Activated CD4-positive, CD25-positive, alpha-beta regulatory T cell treated with anti-CD3 and anti-CD28 coated beads, Interleukin-2, amount 50 U/mL, for 72 hours (primary cell): Measurements from ENCODE around the gene MRPS5.
"Not testable (repeated sequence)": the region's sequence is repeated elsewhere in the genome, so short reads cannot be mapped to it uniquely, and the experiment has no call there.

Experiments used
- DNase-seq: peaks from one replicate; pipeline ENCODE4 v3.0.0; 2021

Gene MRPS5

DNA sequence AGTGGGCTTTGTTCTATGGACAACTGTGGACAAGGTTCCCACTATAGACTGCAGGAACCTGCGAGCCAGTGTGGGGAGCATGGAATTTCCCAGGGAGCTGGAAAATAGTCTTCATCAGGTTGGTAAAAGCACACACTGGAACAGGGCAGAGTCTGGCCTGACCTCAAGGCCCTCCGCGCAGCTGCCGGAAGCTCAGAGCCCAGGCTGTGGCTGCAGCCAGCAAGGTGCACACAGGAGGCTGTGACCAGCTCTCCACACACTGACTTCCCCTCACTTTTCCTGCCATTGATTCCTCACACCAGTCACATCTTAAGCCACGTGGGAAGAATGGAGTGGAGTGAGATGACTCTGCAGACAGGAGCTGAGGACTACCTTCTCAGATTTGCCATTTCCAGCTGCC lies 77.0 kb downstream of the MRPS5 start:
- DNase-seq: no peak

DNA sequence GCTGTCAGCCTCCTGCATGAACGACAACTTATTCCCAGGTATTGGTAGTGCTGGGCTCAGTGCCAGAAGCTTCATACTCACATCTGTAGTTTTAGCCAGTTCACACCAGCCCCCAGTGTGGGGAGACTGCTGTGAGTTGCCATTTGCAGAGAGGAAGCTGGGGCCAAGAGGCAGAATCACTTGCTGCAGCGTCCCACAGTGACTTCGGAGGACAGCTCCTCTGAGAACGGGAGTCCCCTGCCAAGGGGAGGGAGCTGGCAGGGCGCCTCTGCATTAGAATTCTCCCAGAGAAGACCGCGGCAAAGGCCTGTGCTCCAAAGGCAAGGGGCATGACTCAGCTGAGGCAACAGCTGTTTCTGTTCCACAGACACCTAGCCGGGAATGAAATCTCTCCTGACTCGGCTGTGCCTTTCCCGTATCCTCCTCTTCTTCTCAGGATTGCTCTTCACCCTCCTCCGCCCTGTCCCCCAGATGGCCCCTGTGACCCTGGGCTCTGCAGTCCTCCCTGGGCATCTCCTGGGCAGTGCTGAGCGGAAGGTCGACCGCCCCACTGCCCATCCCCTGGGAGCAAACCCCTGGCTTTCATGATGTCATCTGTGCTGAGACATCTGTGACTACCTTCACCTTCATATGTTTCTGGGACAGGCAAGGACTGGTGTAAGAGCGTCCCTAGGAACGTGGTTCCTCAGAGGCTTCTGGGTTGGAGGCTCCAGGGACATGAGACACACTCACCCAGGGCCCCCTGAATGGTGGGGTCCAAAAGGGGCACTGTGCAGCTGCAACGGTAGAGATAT lies 78.1 kb downstream of the MRPS5 start:
- no peak for DNase-seq

DNA sequence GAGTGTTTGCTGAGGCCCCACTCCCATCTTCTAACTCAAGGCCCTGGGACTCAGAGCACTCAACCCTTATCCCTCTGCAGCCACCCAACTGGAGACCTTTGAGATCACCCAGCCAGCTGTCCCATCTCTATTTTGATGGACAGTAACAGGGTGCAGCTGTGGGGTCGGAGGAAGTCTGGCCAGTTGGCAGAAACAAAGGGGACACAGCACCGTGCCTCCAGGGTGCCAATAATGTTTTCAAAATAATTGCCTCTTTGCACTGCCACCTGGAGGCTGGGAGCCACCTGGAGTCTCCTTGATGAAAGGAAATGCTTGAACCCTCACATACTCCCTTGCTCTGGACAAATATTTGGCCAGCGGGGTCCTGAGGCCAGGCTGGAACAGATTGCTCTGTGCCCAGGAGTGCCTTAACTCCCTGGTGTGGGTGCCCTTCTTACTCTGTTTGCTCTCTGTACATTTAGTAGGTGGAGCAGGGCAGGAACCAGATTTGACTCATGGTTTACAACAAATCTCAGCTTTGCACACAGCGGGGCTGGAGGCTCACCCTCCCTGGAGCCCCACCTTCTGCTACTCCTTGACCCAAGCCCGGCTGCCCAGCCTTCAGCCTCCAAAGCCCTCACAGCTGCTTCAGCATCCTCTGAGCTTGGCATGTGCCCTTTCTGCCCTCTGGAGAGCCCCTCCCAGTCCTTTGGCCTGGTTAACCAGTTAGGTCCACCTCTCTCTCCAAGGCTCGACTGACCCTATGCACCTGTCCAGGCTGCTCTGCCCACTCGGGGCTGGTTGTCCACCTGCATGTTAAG lies 78.9 kb downstream of the MRPS5 start:
- no peak for DNase-seq

- DNase-seq: no peak
These were observed 79.7 kb downstream of the MRPS5 start for GRCh38 chr2:95041824-95042442.

GRCh38 chr2:95041060-95041823 lies 80.4 kb downstream of the MRPS5 start:
- no peak for DNase-seq

GRCh38 chr2:95040426-95040825 lies 81.2 kb downstream of the MRPS5 start:
- no peak for DNase-seq

GRCh38 chr2:95039978-95040377 lies 81.6 kb downstream of the MRPS5 start:
- DNase-seq: no peak

GRCh38 chr2:95039363-95039762 lies 82.2 kb downstream of the MRPS5 start:
- DNase-seq: no peak

DNA sequence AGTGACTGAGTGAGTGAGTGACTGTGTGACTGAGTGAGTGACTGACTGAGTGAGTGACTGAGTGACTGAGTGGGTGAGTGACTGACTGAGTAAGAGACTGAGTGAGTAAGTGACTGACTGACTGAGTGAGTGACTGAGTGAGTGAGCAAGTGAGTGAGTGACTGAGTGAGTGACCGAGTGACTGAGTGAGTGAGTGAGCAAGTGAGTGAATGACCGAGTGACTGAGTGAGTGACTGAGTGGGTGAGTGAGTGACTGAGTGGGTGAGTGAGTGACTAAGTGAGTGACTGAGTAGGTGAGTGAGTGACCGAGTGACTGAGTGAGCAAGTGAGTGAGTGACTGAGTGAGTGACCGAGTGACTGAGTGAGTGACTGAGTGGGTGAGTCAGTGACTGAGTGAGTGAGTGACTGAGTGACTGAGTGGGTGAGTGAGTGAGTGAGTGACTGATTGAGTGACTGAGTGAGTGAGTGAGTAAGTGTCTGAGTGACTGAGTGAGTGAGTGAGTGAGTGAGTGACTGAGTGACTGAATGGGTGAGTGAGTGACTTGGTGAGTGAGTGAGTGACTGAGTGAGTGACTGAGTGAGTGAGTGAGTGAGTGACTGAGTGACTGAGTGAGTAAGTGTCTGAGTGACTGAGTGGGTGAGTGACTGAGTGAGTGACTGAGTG lies 82.8 kb downstream of the MRPS5 start:
- DNase-seq: no peak

DNA sequence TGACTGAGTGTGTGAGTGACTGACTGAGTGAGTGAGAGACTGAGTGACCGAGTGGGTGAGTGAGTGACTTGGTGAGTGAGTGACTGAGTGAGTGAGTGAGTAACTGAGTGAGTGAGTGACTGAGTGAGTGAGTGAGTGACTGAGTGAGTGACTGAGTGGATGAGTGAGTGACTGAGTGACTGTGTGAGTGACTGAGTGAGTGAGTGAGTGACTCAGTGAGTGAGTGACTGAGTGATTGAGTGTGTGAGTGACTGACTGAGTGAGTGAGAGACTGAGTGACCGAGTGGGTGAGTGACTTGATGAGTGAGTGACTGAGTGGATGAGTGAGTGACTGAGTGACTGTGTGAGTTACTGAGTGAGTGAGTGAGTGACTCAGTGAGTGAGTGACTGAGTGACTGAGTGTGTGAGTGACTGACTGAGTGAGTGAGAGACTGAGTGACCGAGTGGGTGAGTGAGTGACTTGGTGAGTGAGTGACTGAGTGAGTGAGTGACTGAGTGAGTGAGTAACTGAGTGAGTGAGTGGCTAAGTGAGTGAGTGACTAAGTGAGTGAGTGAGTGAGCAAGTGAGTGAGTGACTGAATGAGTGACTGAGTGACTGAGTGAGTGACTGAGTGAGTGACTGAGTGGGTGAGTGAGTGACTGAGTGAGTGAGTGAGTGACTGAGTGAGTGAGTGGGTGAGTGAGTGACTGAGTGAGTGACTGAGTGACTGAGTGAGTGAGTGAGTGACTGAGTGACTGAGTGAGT lies 83.6 kb downstream of the MRPS5 start:
- not testable (repeated sequence) for DNase-seq

- no peak for DNase-seq
These were observed 84.2 kb downstream of the MRPS5 start for GRCh38 chr2:95037384-95037839.

- no peak for DNase-seq
These were observed 84.8 kb downstream of the MRPS5 start for GRCh38 chr2:95036596-95037383.
